ENCODE results near the gene CPVL. TPM values are rescaled to one million over a fixed set of nuclear protein-coding genes. Genes with fewer than 3 reads are reported as not detected.

CPVL gene
- total RNA-seq: not detected

DNA sequence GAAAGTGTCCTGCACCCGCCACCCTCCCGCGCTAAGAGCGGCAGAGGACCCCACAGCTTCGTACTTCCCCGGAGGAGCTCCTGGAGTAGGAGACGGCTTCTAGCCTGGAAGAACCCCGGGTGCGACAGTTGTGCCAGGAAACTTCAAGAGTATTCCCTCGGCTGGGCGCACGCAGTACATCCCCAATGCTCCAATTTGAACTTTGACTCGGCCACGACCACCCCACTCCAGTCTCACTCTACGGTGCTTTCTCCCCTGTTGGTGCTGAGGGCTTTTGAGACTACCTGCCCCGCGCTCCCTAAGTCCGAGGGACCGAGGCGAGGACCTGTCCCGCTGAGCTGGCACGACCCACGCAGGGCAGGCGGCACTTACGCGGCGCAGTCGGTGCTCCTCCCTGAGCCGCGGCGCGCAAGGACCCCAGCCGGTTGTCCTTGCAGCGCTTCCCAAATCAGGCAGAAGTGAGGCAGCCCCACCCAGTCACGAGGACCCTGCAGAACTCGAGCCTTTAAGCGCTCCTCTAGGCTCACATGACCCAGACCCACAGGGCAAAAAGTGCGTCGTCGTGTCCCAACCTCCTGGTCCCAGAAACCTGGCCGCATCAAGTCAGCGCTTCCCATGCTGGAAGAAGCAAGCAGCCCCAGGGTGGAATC lies at the start of gene CPVL:
Gene CPVL (minus strand): TSS at position 481 of the 650 bp plus-strand sequence. CDS start 25,476 bp downstream, outside the sequence.
- no peaks in the 10 kb centered on the region for H3K36me3 Mint-ChIP-seq
- no peak for DNase-seq
- peaks cover 5% of the 10 kb centered on the region for H3K4me1 Mint-ChIP-seq
- peak within 1 kb of the TSS; percentile 10 for H3K4me3 Mint-ChIP-seq
- peaks cover 49% of the 10 kb centered on the region for H3K27me3 Mint-ChIP-seq
- no peak within 1 kb of the TSS for H3K27ac Mint-ChIP-seq
- no peaks in the 10 kb centered on the region for H3K9me3 Mint-ChIP-seq

- H3K4me1 Mint-ChIP-seq: peaks cover 18% of the 10 kb centered on the region
- H3K27ac Mint-ChIP-seq: no peak within 1 kb of the TSS
- H3K27me3 Mint-ChIP-seq: peaks cover 85% of the 10 kb centered on the region
- no peaks in the 10 kb centered on the region for H3K36me3 Mint-ChIP-seq
- H3K9me3 Mint-ChIP-seq: no peaks in the 10 kb centered on the region
- H3K4me3 Mint-ChIP-seq: peak within 1 kb of the TSS; percentile 78
- peak; percentile 57 for DNase-seq
Measured at GRCh38 chr7:29194594-29195427, 48.5 kb upstream of the CPVL start, which contains the start of gene CHN2. CHN2 (plus strand) TSS chr7:29194775.

GRCh38 chr7:29194206-29194593 lies 47.9 kb upstream of the CPVL start:
- Mint-ChIP-seq H3K27ac (no peak overlapping the region), H3K27me3 (peaks cover 84% of the 10 kb centered on the region), H3K4me3 (peak overlapping the region; percentile 66), H3K4me1 (peaks cover 19% of the 10 kb centered on the region), H3K9me3 (no peaks in the 10 kb centered on the region), H3K36me3 (no peaks in the 10 kb centered on the region)
- DNase-seq: no peak

DNA sequence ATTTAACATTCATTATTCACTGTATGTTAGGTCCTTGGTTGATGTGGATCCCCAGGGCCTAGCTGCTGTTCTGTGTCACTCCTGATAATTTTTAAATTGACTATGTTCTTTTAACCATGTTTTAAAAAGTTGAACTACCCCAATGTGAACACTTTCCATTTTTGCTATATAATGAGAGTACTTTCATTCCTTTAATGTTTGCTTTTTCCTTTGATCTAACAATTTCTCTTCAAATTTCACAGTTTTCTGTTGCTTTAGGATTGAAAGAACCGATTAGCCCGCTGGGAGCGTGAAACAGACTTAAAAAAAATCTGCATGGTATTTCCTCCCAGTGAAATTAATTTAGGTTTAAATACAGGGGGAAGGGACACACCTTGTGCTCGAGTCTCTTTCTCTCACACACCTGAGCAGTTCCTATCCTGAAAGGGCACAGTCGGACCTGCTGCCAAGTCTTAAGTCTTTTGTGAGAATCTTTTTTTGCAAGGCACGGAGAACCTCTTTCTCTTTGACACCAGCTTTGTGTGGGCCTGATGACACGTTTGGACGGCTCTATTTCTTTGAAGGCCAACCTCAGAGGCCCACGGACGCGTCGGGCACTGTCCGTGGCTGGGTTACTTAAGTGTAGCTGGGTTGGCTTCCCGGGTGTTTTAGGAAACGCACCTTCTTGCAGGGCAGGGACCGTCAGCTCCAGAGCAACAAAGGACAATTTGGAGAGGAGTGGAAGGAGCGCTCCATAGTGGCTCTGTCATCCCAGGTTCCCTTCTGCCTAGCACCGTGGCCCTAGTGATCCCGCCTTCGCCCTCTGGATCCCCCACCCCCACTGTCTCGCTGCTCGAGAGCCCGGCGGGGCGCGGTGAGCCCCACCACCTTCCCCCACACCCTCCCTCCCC lies 47.2 kb upstream of the CPVL start:
- Mint-ChIP-seq H3K27ac (no peak overlapping the region), H3K27me3 (peaks cover 84% of the 10 kb centered on the region), H3K36me3 (no peaks in the 10 kb centered on the region)

DNA sequence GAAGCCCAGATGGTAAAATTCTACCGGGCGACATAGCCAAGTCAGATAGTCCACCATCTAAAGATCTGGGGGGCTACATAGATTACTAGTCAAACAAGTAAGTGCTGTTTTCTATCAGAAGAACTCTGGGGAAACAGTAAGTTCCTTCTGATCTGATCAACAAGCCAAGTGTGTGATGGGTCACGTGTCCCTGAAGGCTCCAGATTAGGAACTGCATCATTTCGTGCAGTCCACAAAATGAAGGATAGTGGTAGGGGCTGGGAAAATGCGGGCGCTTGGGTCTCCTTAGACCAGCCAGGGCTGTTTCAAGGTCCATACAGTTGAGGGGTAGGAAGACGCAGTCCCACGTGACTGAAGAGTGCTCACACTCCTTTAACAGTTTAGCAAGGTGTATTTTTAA lies 46.5 kb upstream of the CPVL start:
- no peak for DNase-seq
- no peaks in the 10 kb centered on the region for H3K36me3 Mint-ChIP-seq
- H3K9me3 Mint-ChIP-seq: no peaks in the 10 kb centered on the region
- peaks cover 19% of the 10 kb centered on the region for H3K4me1 Mint-ChIP-seq
- H3K4me3 Mint-ChIP-seq: no peak overlapping the region
- peaks cover 80% of the 10 kb centered on the region for H3K27me3 Mint-ChIP-seq
- no peak overlapping the region for H3K27ac Mint-ChIP-seq

More for the DNA sequence above, 47.2 kb upstream of the CPVL start:
- H3K9me3 Mint-ChIP-seq: no peaks in the 10 kb centered on the region
- H3K4me1 Mint-ChIP-seq: peaks cover 19% of the 10 kb centered on the region
- H3K4me3 Mint-ChIP-seq: peak overlapping the region; percentile 29
- DNase-seq: no peak

- H3K27me3 Mint-ChIP-seq: peaks cover 76% of the 10 kb centered on the region
- peaks cover 19% of the 10 kb centered on the region for H3K4me1 Mint-ChIP-seq
- H3K36me3 Mint-ChIP-seq: no peaks in the 10 kb centered on the region
- no peaks in the 10 kb centered on the region for H3K9me3 Mint-ChIP-seq
- no peak overlapping the region for H3K27ac Mint-ChIP-seq
- H3K4me3 Mint-ChIP-seq: no peak overlapping the region
- no peak for DNase-seq
Measured at GRCh38 chr7:29192323-29192722, 46.0 kb upstream of the CPVL start.

DNA sequence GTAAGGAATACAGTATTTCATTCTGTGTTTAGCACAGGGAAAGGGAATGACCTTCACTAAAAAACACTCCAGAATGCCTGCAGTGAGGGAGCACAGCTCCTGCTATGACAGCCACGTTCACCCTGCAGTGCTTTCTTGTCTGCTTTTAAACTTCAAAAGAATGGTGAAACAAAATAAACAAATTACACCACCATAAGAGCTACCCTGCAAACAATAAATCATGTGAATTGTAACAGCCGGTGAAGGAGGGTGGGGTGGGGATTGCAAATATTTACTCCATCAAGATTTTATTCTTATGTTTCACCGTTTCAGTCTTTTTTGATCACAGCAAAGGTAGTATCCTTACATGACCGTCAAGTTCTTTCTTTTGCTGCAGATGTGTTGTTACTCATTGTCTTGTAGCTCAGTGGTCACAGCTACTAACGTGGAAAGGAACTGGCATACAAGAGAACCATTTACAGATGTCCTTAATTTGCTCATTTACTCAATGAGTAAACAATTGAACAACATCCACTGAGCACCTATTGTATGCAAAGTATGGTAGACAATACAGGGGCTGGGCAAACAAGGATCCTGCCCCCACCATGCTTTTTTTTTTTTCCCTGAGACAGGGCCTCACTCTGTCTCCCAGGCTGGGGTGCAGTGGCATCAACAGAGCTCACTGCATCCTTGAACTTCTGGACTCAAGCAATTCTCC lies 44.2 kb upstream of the CPVL start:
- no peak for DNase-seq
- Mint-ChIP-seq H3K27me3 (peaks cover 57% of the 10 kb centered on the region), H3K9me3 (no peaks in the 10 kb centered on the region), H3K36me3 (no peaks in the 10 kb centered on the region), H3K4me1 (peaks cover 4% of the 10 kb centered on the region), H3K4me3 (no peak overlapping the region), H3K27ac (no peak overlapping the region)

DNA sequence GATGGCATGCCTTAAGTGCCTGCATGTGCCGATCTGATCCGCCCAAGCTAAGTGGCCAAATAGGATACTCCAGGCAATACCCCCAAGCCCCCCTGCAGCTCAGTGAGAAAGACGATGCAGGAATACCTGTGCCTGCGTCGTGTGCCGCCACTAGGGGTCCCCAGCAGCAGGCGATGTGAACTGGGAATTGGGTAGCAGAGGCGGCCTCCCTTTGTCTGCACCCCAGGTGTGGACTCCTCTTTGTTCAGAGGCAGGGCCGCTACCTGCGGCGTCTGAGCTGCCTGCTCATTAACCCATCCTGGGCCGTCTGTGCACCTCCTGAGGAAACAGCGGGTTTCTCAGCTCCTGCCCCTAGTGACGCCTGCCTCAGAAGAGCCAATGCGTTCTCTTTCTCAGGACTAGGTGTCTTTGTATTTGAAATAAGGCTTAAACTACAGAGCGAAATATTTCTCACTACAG lies 43.4 kb upstream of the CPVL start:
- H3K4me1 Mint-ChIP-seq: peaks cover 2% of the 10 kb centered on the region
- H3K36me3 Mint-ChIP-seq: no peaks in the 10 kb centered on the region
- H3K9me3 Mint-ChIP-seq: no peaks in the 10 kb centered on the region
- DNase-seq: peak; percentile 59
- peaks cover 51% of the 10 kb centered on the region for H3K27me3 Mint-ChIP-seq
- H3K4me3 Mint-ChIP-seq: no peak overlapping the region
- H3K27ac Mint-ChIP-seq: no peak overlapping the region

- Mint-ChIP-seq H3K4me1 (peaks cover 2% of the 10 kb centered on the region), H3K27me3 (peaks cover 17% of the 10 kb centered on the region), H3K4me3 (no peak overlapping the region), H3K36me3 (no peaks in the 10 kb centered on the region), H3K9me3 (no peaks in the 10 kb centered on the region), H3K27ac (no peak overlapping the region)
- DNase-seq: no peak
Measured at GRCh38 chr7:29185613-29186012, 39.3 kb upstream of the CPVL start.

- Mint-ChIP-seq H3K4me3 (no peak overlapping the region), H3K27me3 (peaks cover 9% of the 10 kb centered on the region), H3K9me3 (no peaks in the 10 kb centered on the region), H3K4me1 (peaks cover under 1% of the 10 kb centered on the region), H3K27ac (no peak overlapping the region), H3K36me3 (no peaks in the 10 kb centered on the region)
- no peak for DNase-seq
Measured at GRCh38 chr7:29184599-29184998, 38.3 kb upstream of the CPVL start.

- Mint-ChIP-seq H3K4me3 (no peak overlapping the region), H3K27ac (no peak overlapping the region), H3K4me1 (peaks cover 5% of the 10 kb centered on the region), H3K9me3 (no peaks in the 10 kb centered on the region), H3K27me3 (peaks cover 14% of the 10 kb centered on the region), H3K36me3 (no peaks in the 10 kb centered on the region)
- DNase-seq: no peak
Measured at GRCh38 chr7:29179115-29179514, 32.8 kb upstream of the CPVL start.

GRCh38 chr7:29177963-29178600 lies 31.7 kb upstream of the CPVL start:
- Mint-ChIP-seq H3K36me3 (no peaks in the 10 kb centered on the region), H3K27ac (no peak overlapping the region), H3K27me3 (peaks cover 14% of the 10 kb centered on the region), H3K9me3 (no peaks in the 10 kb centered on the region), H3K4me1 (peaks cover 5% of the 10 kb centered on the region), H3K4me3 (no peak overlapping the region)
- peak; percentile 10 for DNase-seq

DNA sequence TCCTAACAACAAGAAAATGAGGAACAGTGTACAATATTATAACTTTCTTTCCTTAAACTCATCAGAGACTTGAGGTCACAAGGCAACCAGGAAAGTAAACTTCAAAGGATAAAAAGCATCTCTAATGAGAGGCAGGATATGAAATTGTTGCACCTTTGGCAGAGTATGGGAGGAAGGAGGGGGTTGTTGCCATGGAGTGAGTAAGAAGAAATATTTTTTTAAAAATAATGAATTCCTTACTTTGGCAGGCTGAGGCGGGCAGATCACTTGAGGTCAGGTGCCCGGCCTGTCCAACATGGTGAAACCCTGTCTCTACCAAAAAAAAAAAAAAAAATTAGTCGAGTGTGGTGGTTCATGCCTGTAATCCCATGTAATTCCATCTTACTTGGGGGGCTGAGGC lies 27.1 kb upstream of the CPVL start:
- no peak for DNase-seq
- peaks cover 23% of the 10 kb centered on the region for H3K27me3 Mint-ChIP-seq
- H3K27ac Mint-ChIP-seq: no peak overlapping the region
- no peaks in the 10 kb centered on the region for H3K9me3 Mint-ChIP-seq
- H3K4me1 Mint-ChIP-seq: peaks cover 5% of the 10 kb centered on the region
- H3K4me3 Mint-ChIP-seq: no peak overlapping the region
- no peaks in the 10 kb centered on the region for H3K36me3 Mint-ChIP-seq

DNA sequence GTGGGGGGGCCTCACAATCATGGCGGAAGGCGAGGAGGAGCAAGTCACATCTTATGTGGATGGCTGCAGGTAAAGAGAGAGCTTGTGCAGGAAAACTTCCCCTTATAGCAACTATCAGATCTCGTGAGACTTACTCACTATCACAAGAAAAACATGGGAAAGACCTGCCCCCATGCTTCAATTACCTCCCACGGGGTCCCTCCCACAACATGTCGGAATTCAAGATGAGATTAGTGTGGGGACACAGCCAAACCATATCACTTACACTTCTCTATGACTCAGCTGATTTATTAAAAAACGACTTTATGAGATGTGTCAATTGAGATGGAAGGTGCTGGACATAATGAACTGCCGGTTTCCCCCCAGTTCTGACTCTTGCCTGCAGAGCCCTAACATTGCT lies 24.4 kb upstream of the CPVL start:
- Mint-ChIP-seq H3K4me3 (no peak overlapping the region), H3K4me1 (no peaks in the 10 kb centered on the region), H3K27ac (no peak overlapping the region), H3K27me3 (peaks cover 17% of the 10 kb centered on the region), H3K9me3 (no peaks in the 10 kb centered on the region), H3K36me3 (no peaks in the 10 kb centered on the region)
- DNase-seq: no peak

All from activated naive CD8-positive, alpha-beta T cell treated with anti-CD3 and anti-CD28 coated beads for 36 hours (primary cell).